HG02798 (cell line): ENCODE results near the gene PRAMEF13.
"Not testable (repeated sequence)": the region's sequence is repeated elsewhere in the genome, so short reads cannot be mapped to it uniquely, and the experiment has no call there.

ENCODE experiments used
- ATAC-seq: cut with Tn5 transposase; IDR thresholded peaks from one replicate; pipeline ENCODE4 v1.9.1; 2021; ENCODE audit warnings: mild to moderate bottlenecking; ENCODE audit not compliant: unreplicated experiment, poor library complexity

The PRAMEF13 gene

GRCh38 chr1:13216619-13217018, 15.4 kb upstream of the PRAMEF13 start:
- not testable (repeated sequence) for ATAC-seq

GRCh38 chr1:13208712-13209111, 7.5 kb upstream of the PRAMEF13 start:
- ATAC-seq: not testable (repeated sequence)

GRCh38 chr1:13171548-13171947, 29.7 kb downstream of the PRAMEF13 start, which contains the start of gene PRAMEF9:
Gene PRAMEF9, plus strand, starts transcription at chr1:13171848. Its CDS starts 3,433 bp downstream, at chr1:13175281.
- not testable (repeated sequence) for ATAC-seq

DNA sequence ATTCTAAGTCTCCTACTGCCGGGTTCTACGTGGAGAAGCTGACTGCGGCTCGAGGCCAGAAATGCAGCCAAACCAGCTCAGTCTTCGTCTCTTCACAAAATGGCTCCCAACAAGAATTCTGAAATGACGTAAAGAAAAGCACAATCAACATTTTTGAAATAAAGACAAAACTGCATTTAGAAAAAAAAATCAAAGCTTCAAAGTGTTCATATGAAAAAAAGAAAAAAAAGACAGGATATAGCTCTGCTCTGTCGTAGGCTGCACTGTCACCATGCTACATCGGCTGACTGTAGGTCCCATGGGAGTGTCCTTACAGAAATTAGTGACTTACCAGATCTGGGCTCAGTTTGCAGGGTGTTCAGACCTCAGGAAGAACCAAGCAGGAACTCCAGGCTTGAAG, 35.7 kb downstream of the PRAMEF13 start, which contains the start of gene HNRNPCL4:
Gene HNRNPCL4 (minus strand): TSS at position 101 of the 400 bp plus-strand sequence. CDS start 164 bp downstream, outside the sequence.
- ATAC-seq: not testable (repeated sequence)

- ATAC-seq: not testable (repeated sequence)
These were observed 45.3 kb downstream of the PRAMEF13 start, which contains the start of gene PRAMEF26 for GRCh38 chr1:13155909-13156308. Gene PRAMEF26, minus strand, starts transcription at chr1:13156009. Its CDS starts 2,914 bp downstream, at chr1:13153095.
